GM18511 (cell line): ENCODE measurements around the gene SRP14.
A peak's percentile ranks its signal among the peaks of the same experiment; 100 is the strongest.
"Not testable (repeated sequence)": the region's sequence is repeated elsewhere in the genome, so short reads cannot be mapped to it uniquely, and the experiment has no call there.

Source experiments
- ATAC-seq: cut with Tn5 transposase; IDR thresholded peaks from one replicate; pipeline ENCODE4 v1.9.1; 2021; ENCODE audit warnings: mild to moderate bottlenecking, moderate library complexity; ENCODE audit not compliant: unreplicated experiment

SRP14 gene

GRCh38 chr15:40038638-40039543 is at the start of gene SRP14:
Gene SRP14 (minus strand): TSS chr15:40039181. CDS start chr15:40039116, 65 bp downstream.
- peak; percentile 95 for ATAC-seq

GRCh38 chr15:40087991-40088928 is 49.3 kb upstream of the SRP14 start:
- ATAC-seq, result no peak

GRCh38 chr15:40087068-40087810 is 48.3 kb upstream of the SRP14 start:
- ATAC-seq, result no peak

GRCh38 chr15:40085266-40085665 is 46.3 kb upstream of the SRP14 start:
- no peak for ATAC-seq

GRCh38 chr15:40084650-40085049 is 45.7 kb upstream of the SRP14 start:
- no peak for ATAC-seq

GRCh38 chr15:40082195-40082883 is 43.4 kb upstream of the SRP14 start:
- ATAC-seq, result no peak

- no peak for ATAC-seq
Observed at GRCh38 chr15:40081691-40082194, 42.8 kb upstream of the SRP14 start.

GRCh38 chr15:40080847-40081246 is 41.9 kb upstream of the SRP14 start:
- ATAC-seq, result no peak

- ATAC-seq, result no peak
Observed at GRCh38 chr15:40080104-40080503, 41.1 kb upstream of the SRP14 start.

- ATAC-seq, result no peak
Observed at GRCh38 chr15:40079456-40079855, 40.5 kb upstream of the SRP14 start.

GRCh38 chr15:40075298-40076044 is 36.5 kb upstream of the SRP14 start:
- no peak for ATAC-seq

GRCh38 chr15:40074656-40075055 is 35.7 kb upstream of the SRP14 start:
- ATAC-seq, result not testable (repeated sequence)

GRCh38 chr15:40073716-40074490 is 34.9 kb upstream of the SRP14 start:
- not testable (repeated sequence) for ATAC-seq

- no peak for ATAC-seq
Observed at GRCh38 chr15:40072216-40072990, 33.4 kb upstream of the SRP14 start.

- no peak for ATAC-seq
Observed at GRCh38 chr15:40070608-40071218, 31.7 kb upstream of the SRP14 start.

- ATAC-seq, result no peak
Observed at GRCh38 chr15:40070166-40070557, 31.2 kb upstream of the SRP14 start.
